ENCODE data around the gene PSPN. TPM values are rescaled to one million over a fixed set of nuclear protein-coding genes. Genes with fewer than 3 reads are reported as not detected.

PSPN gene
- total and polyA plus RNA-seq, 2 of the 13 experiments (the other 11 are each of a cell fraction or from before 2014, with no cell fraction given): 0.69 to 1.1 TPM

- TF ChIP-seq FOXP4 (CRISPR knock-in tag; IDR thresholded peaks at IDR 0.05) (0 out of 2 replicates have a peak, but pooled peaks have one; percentile 17), AFF4 (CRISPR knock-in tag; IDR thresholded peaks at IDR 0.05) (no peak), TRAFD1 (CRISPR knock-in tag; IDR thresholded peaks at IDR 0.05; ENCODE audit: borderline replicate concordance) (no peak), ZNF772 (CRISPR knock-in tag; IDR thresholded peaks at IDR 0.05) (0 out of 2 replicates have a peak, but pooled peaks have one; percentile 7), MTA1 (CRISPR knock-in tag; IDR thresholded peaks at IDR 0.05; ENCODE audit: borderline replicate concordance) (0 out of 2 replicates have a peak, but pooled peaks have one; percentile 37), PPARG (CRISPR knock-in tag; conservative IDR thresholded peaks at IDR 0.05) (no peak), THAP7 (CRISPR knock-in tag; IDR thresholded peaks at IDR 0.05) (no peak), PBX3 (CRISPR knock-in tag; IDR thresholded peaks at IDR 0.05; ENCODE audit: borderline replicate concordance) (peak; percentile 32; the same call in 1 of the 2 replicates), MAFK (conservative IDR thresholded peaks at IDR 0.05 in 1 of 2, IDR thresholded peaks at IDR 0.05 in 1 of 2; ENCODE audit: low read length in 2 of 2) (peak; percentile 42 to 60; a peak in 2 of 4 replicates), ESRRA (CRISPR knock-in tag; IDR thresholded peaks at IDR 0.05; ENCODE audit: low read depth) (no peak), ZNF773 (CRISPR knock-in tag; IDR thresholded peaks at IDR 0.05; ENCODE audit: borderline replicate concordance) (0 out of 2 replicates have a peak, but pooled peaks have one; percentile 29), ZBTB2 (CRISPR knock-in tag; IDR thresholded peaks at IDR 0.05; ENCODE audit: low read depth) (no peak), ZNF737 (CRISPR knock-in tag; IDR thresholded peaks at IDR 0.05; ENCODE audit: borderline replicate concordance) (0 out of 2 replicates have a peak, but pooled peaks have one; percentile 52)
These were observed 16.7 kb upstream of the PSPN start (continued) for GRCh38 chr19:6392221-6393073.

Measured in HepG2 (cell line).